Smooth muscle cell of the umbilical artery (primary cell): ENCODE data around the gene ZNF761. TPM values are rescaled to one million over a fixed set of nuclear protein-coding genes. Genes with fewer than 3 reads are reported as not detected.

Source experiments
- total RNA-seq: library from RNA; depleted of rRNA; stranded (reverse); fragments of >200 nt; gene quantifications from 2 replicates; pipeline ENCODE4 v1.2.3, GENCODE V29; 2014

The ZNF761 gene
- 16.3 and 23.3 TPM in 2 replicates for total RNA-seq

DNA sequence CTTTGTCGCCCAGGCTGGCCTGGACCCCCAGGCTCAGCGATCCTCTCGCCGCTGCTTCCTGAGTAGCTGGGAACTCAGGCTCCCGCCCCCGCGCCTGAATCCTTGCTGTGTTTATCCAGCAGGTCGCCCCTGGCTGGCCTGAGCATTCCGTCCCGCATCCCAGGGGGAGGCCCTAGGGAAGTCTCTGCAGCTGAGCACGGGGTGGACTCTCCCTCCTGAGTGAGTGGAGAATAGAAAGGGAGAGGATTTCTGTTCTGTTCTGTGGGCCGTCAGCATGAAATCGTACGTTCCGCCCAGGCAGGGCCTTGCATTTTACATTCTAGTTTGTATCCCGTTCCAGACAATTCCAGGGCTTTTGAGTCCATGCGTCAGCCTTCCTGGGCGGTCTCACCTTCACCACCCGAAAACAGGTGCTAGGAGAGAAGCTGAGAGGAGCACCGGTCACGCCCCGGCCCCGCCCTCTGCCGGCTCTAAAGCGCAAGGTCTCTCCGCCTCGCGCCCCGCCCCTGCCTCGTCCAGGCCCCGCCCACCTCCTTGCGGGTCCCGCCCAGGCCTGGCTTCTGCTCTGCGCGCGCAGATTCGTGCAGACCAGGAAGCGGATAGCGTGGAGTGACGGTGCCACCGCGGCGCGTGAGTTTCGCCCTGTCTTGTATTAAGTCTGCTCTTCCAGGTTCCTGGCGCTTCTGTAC is at the start of gene ZNF761:
TSS of gene ZNF761 (plus strand) at position 586 of the 689 bp plus-strand sequence. CDS start 15,285 bp downstream, outside the sequence.

GRCh38 chr19:53394974-53395839 is 36.6 kb upstream of the ZNF761 start, which contains the start of gene ZNF765:
Gene ZNF765, plus strand, starts transcription at chr19:53395149. Its CDS starts 2,867 bp downstream, at chr19:53398016.

GRCh38 chr19:53467485-53468262 is 35.9 kb downstream of the ZNF761 start, which contains the start of gene ZNF813:
Gene ZNF813, plus strand, starts transcription at chr19:53467733. Its CDS starts 16,090 bp downstream, at chr19:53483823.

Other genes starting within 250 kb of the ZNF761 start
- 3.3 and 5.4 TPM in 2 replicates for gene ZNF665, start 238.6 kb upstream of the ZNF761 start, total RNA-seq
- gene ZNF677, start 177.1 kb upstream of the ZNF761 start, total RNA-seq: 14.0 and 18.7 TPM in 2 replicates
- gene VN1R2, start 173.7 kb upstream of the ZNF761 start, total RNA-seq: not detected in 2 replicates
- gene VN1R4, start 164.3 kb upstream of the ZNF761 start, total RNA-seq: not detected in 2 replicates
- gene ZNF845, start 98.2 kb upstream of the ZNF761 start, total RNA-seq: 8.3 and 9.8 TPM in 2 replicates
- gene ZNF525, start 66.3 kb upstream of the ZNF761 start, total RNA-seq: 8.5 and 9.2 TPM in 2 replicates
- 15.4 and 18.1 TPM in 2 replicates for gene ZNF765, start 36.8 kb upstream of the ZNF761 start, total RNA-seq
- gene ZNF813, start 35.7 kb downstream of the ZNF761 start, total RNA-seq: 4.2 and 4.5 TPM in 2 replicates
- gene ZNF331, start 106.2 kb downstream of the ZNF761 start, total RNA-seq: 8.4 and 14.0 TPM in 2 replicates
- not detected in 2 replicates for gene DPRX, start 200.0 kb downstream of the ZNF761 start, total RNA-seq